Stimulated activated CD4-positive, alpha-beta T cell treated with anti-CD3 and anti-CD28 coated beads, TNF-alpha, amount 100 ng/mL, for 24 hours (primary cell): ENCODE results near the gene PDE6A.
"Not testable (repeated sequence)": the region's sequence is repeated elsewhere in the genome, so short reads cannot be mapped to it uniquely, and the experiment has no call there.

Experiments
- DNase-seq, 3 experiments: peaks; one replicate each; pipeline ENCODE4 v3.0.0-alpha.2; 2020; ENCODE audit warnings: low read depth in 3 of 3

The PDE6A gene

GRCh38 chr5:149895416-149896345 lies 48.9 kb downstream of the PDE6A start:
- DNase-seq, result no peak

- DNase-seq, result no peak
Observed at GRCh38 chr5:149894237-149894636, 50.4 kb downstream of the PDE6A start.

GRCh38 chr5:149893403-149893931 lies 51.1 kb downstream of the PDE6A start:
- DNase-seq, result no peak

GRCh38 chr5:149892594-149892993 lies 52.0 kb downstream of the PDE6A start:
- no peak for DNase-seq

- no peak for DNase-seq
Observed at GRCh38 chr5:149888280-149888679, 56.3 kb downstream of the PDE6A start.

- no peak for DNase-seq
Observed at GRCh38 chr5:149887622-149888183, 56.9 kb downstream of the PDE6A start.

GRCh38 chr5:149886692-149887470 lies 57.7 kb downstream of the PDE6A start:
- DNase-seq, result no peak

- no peak for DNase-seq
Observed at GRCh38 chr5:149886060-149886459, 58.5 kb downstream of the PDE6A start.

- DNase-seq, result no peak
Observed at GRCh38 chr5:149885513-149885912, 59.1 kb downstream of the PDE6A start.

GRCh38 chr5:149883550-149883949 lies 61.0 kb downstream of the PDE6A start:
- no peak for DNase-seq

- DNase-seq, result not testable (repeated sequence)
Observed at GRCh38 chr5:149882633-149883032, 62.0 kb downstream of the PDE6A start.

GRCh38 chr5:149881874-149882273 lies 62.7 kb downstream of the PDE6A start:
- DNase-seq, result no peak

- DNase-seq, result no peak
Observed at GRCh38 chr5:149881069-149881622, 63.4 kb downstream of the PDE6A start.

GRCh38 chr5:149879593-149879992 lies 65.0 kb downstream of the PDE6A start:
- DNase-seq, result not testable (repeated sequence)

GRCh38 chr5:149878371-149878770 lies 66.2 kb downstream of the PDE6A start:
- DNase-seq, result no peak

- no peak for DNase-seq
Observed at GRCh38 chr5:149873896-149874295, 70.7 kb downstream of the PDE6A start.

GRCh38 chr5:149872351-149873040 lies 72.1 kb downstream of the PDE6A start:
- DNase-seq, result no peak

- no peak for DNase-seq
Observed at GRCh38 chr5:149871471-149871870, 73.1 kb downstream of the PDE6A start.

GRCh38 chr5:149870697-149871096 lies 73.9 kb downstream of the PDE6A start:
- DNase-seq, result no peak

- no peak for DNase-seq
Observed at GRCh38 chr5:149870232-149870631, 74.4 kb downstream of the PDE6A start.

GRCh38 chr5:149869411-149869821 lies 75.2 kb downstream of the PDE6A start:
- DNase-seq, result no peak
